HCT116 (cell line): ENCODE data around the gene H2AZ2. TPM values are rescaled to one million over a fixed set of nuclear protein-coding genes. Genes with fewer than 3 reads are reported as not detected.
A peak's percentile ranks its signal among the peaks of the same experiment; 100 is the strongest.

Experiments
- ATAC-seq: fragments of 200-7000 bp; cut with Tn5 transposase; 2 replicates; pipeline ENCODE4 v1.9.1; 2020; ENCODE audit warnings: mild to moderate bottlenecking, moderate library complexity
- BruUV-seq: library from RNA; stranded (reverse); fragments of 400-500 nt; replicated peaks from 2 replicates; lab custom pipeline; 2021; lab: Mats Ljungman, UMichigan
- CTCF ChIA-PET: fragments of 300-600 bp; sonication (Branson Sonifier 250); formaldehyde crosslinking; loops from one replicate; lab custom pipeline; 2021; ENCODE audit warnings: antibody characterized with exemption; lab: Charles Lee
- POLR2A ChIA-PET: fragments of 300-600, 350-600 bp; sonication (Branson Sonifier 250); formaldehyde crosslinking; loops from one replicate; lab custom pipeline; 2021; ENCODE audit warnings: antibody characterized with exemption; lab: Charles Lee
- RAD21 ChIA-PET, 2 experiments: fragments of 300-600 bp; sonication (Branson Sonifier 250); formaldehyde crosslinking; loops; one replicate each; lab custom pipeline; 2023; ENCODE audit warnings: low total read pairs in 2 of 2; ENCODE audit not compliant: uncharacterized antibody in 2 of 2, unreplicated experiment in 2 of 2, low non-redundant PET in 1 of 2; lab: Charles Lee
- DNase-seq: peaks from one replicate; pipeline ENCODE4 v3.0.0-alpha.2; 2010; ENCODE audit warnings: low read depth, low spot score
- H2AFZ ChIP-seq: fragments of 200-600 bp; shearing (Covaris generic), sonication (generic); 2 replicates; pipeline ENCODE4 v1.6.1; 2017; ENCODE audit warnings: low read depth, mixed run types, mixed read lengths, antibody characterized with exemption, low read length; ENCODE audit not compliant: poor library complexity, severe bottlenecking
- H3K27ac ChIP-seq: 2 replicates; pipeline ENCODE4 v1.5.1; 2012; ENCODE audit warnings: low read depth, low read length
- H3K27me3 ChIP-seq: fragments of 200-600 bp; sonication (generic); 2 replicates; pipeline ENCODE4 v1.6.1; 2016; ENCODE audit warnings: mixed run types, low read length, mixed read lengths; ENCODE audit not compliant: insufficient read depth
- H3K36me3 ChIP-seq, 2 experiments: fragments of 200-500 bp in 1 of 2; fragments of 200-600 bp in 1 of 2; sonication (Bioruptor generic) in 1 of 2; sonication (generic) in 1 of 2; 2 replicates each; pipeline versions ENCODE4 v1.5.1 to v1.6.1; 2014 to 2016; ENCODE audit warnings: low read length in 2 of 2, inconsistent platforms in 1 of 2, mixed read lengths in 1 of 2, mixed run types in 1 of 2; ENCODE audit not compliant: insufficient read depth in 2 of 2, control insufficient read depth in 1 of 2
- H3K4me1 ChIP-seq, 2 experiments: fragments of 200-600 bp in 1 of 2; sonication (generic) in 1 of 2; 2 replicates each; pipeline versions ENCODE4 v1.5.1 to v1.6.1; 2012 to 2017; ENCODE audit warnings: low read length in 2 of 2, inconsistent platforms in 1 of 2, mild to moderate bottlenecking in 1 of 2, mixed read lengths in 1 of 2, mixed run types in 1 of 2, moderate library complexity in 1 of 2; ENCODE audit not compliant: insufficient read depth in 2 of 2, control insufficient read depth in 1 of 2
- H3K4me2 ChIP-seq: fragments of 200-600 bp; sonication (generic); 2 replicates; pipeline ENCODE4 v1.6.1; 2017; ENCODE audit warnings: mixed run types, low read length, mixed read lengths
- H3K4me3 ChIP-seq, 2 experiments: fragments of 200-600 bp in 1 of 2; sonication (generic) in 1 of 2; replicated peaks in 1 of 2; 2 replicates each; pipeline ENCODE4 v1.5.1; 2011 to 2016; ENCODE audit warnings: low read length in 2 of 2, control low read depth in 1 of 2, low read depth in 1 of 2, mild to moderate bottlenecking in 1 of 2, mixed read lengths in 1 of 2, mixed run types in 1 of 2
- H3K79me2 ChIP-seq: fragments of 200-600 bp; sonication (generic); 2 replicates; pipeline ENCODE4 v1.6.1; 2017; ENCODE audit warnings: mild to moderate bottlenecking, mixed run types, low read length, moderate library complexity, mixed read lengths; ENCODE audit not compliant: insufficient read depth
- H3K9ac ChIP-seq: fragments of 200-600 bp; sonication (generic); 2 replicates; pipeline ENCODE4 v1.6.1; 2016; ENCODE audit warnings: low read length, mixed read lengths
- H3K9me2 ChIP-seq: fragments of 200-600 bp; sonication (generic), shearing (Covaris generic); 2 replicates; pipeline ENCODE4 v1.6.1; 2017; ENCODE audit warnings: mixed run types, mild to moderate bottlenecking, moderate library complexity; ENCODE audit not compliant: insufficient read depth
- H3K9me3 ChIP-seq, 2 experiments: fragments of 200-500 bp in 1 of 2; fragments of 200-600 bp in 1 of 2; sonication (Bioruptor generic) in 1 of 2; sonication (generic) in 1 of 2; 2 replicates each; pipeline ENCODE4 v1.6.1; 2014 to 2017; ENCODE audit warnings: low read length in 2 of 2, mixed read lengths in 2 of 2, inconsistent platforms in 1 of 2, low read depth in 1 of 2, mild to moderate bottlenecking in 1 of 2, mixed run types in 1 of 2, moderate library complexity in 1 of 2; ENCODE audit not compliant: control insufficient read depth in 1 of 2, insufficient read depth in 1 of 2
- H4K20me1 ChIP-seq: fragments of 200-600 bp; sonication (generic), shearing (Covaris generic); 2 replicates; pipeline ENCODE4 v1.6.1; 2017; ENCODE audit warnings: mixed run types, mild to moderate bottlenecking, moderate library complexity; ENCODE audit not compliant: insufficient read depth
- ATF3 ChIP-seq: IDR thresholded peaks from 2 replicates; pipeline ENCODE4 v1.6.1; 2012
- CBX3 ChIP-seq: IDR thresholded peaks from 2 replicates; pipeline ENCODE4 v1.6.1; 2012; ENCODE audit warnings: low read depth
- CEBPB ChIP-seq: IDR thresholded peaks from 2 replicates; pipeline ENCODE4 v1.6.1; 2012; ENCODE audit warnings: low read depth
- FOSL1 ChIP-seq: IDR thresholded peaks from 2 replicates; pipeline ENCODE4 v1.6.1; 2012; ENCODE audit warnings: low read depth
- JUND ChIP-seq: IDR thresholded peaks from 2 replicates; pipeline ENCODE4 v1.6.1; 2012
- MAX ChIP-seq: IDR thresholded peaks from 2 replicates; pipeline ENCODE4 v1.6.1; 2012
- POLR2A ChIP-seq: IDR thresholded peaks from 2 replicates; pipeline ENCODE4 v1.7.0; 2011; ENCODE audit warnings: borderline replicate concordance; ENCODE audit not compliant: insufficient read depth, insufficient read length; ENCODE audit errors: extremely low read depth
- RAD21 ChIP-seq: IDR thresholded peaks from 2 replicates; pipeline ENCODE4 v1.6.1; 2012; ENCODE audit warnings: low read depth, mild to moderate bottlenecking
- REST ChIP-seq: IDR thresholded peaks from 2 replicates; pipeline ENCODE4 v1.6.1; 2012; ENCODE audit warnings: low read depth
- SIN3A ChIP-seq: IDR thresholded peaks from 2 replicates; pipeline ENCODE4 v1.6.1; 2012; ENCODE audit warnings: low read depth
- SRF ChIP-seq: IDR thresholded peaks from 2 replicates; pipeline ENCODE4 v1.6.1; 2012; ENCODE audit warnings: low read depth
- TCF7L2 ChIP-seq: IDR thresholded peaks from 2 replicates; pipeline ENCODE4 v1.7.0; 2011; ENCODE audit warnings: borderline replicate concordance, inconsistent platforms; ENCODE audit not compliant: insufficient read depth, insufficient read length; ENCODE audit errors: extremely low read depth
- ZBTB33 ChIP-seq: IDR thresholded peaks from 2 replicates; pipeline ENCODE4 v1.6.1; 2011; ENCODE audit warnings: mild to moderate bottlenecking, low read length, moderate library complexity; ENCODE audit not compliant: insufficient replicate concordance; ENCODE audit errors: extremely low read depth
- ZFX ChIP-seq: fragments of 450-650 bp; IDR thresholded peaks from 2 replicates; pipeline ENCODE4 v1.6.1; 2017
- ZNF274 ChIP-seq: fragments of 200-500 bp; sonication (Bioruptor generic); IDR thresholded peaks from 2 replicates; pipeline ENCODE4 v1.6.1; 2014; ENCODE audit warnings: mild to moderate bottlenecking, low read depth, low read length, inconsistent platforms
- intact Hi-C: fragments of 100-400 bp; cut with micrococcal nuclease; formaldehyde crosslinking; loops from 2 replicates; pipeline ENCODE4 v1.10.0; 2022
- total RNA-seq: library from RNA; stranded (reverse); gene quantifications from one replicate; pipeline ENCODE4 v1.2.1, GENCODE V29; 2021; ENCODE audit not compliant: unreplicated experiment

H2AZ2 gene
- total RNA-seq, 1 experiment from 2014 or later = 226 TPM

- ATAC-seq = no peak
- BruUV-seq = no TSS peak
- H3K27ac ChIP-seq = no peak overlapping the region
- no peaks in the 10 kb centered on the region for H3K4me1 ChIP-seq
- H3K36me3 ChIP-seq = no peaks in the 10 kb centered on the region
- ChIA-PET CTCF (no interaction called here), RAD21 (no interaction called here), POLR2A (no interaction called here)
- H3K4me2 ChIP-seq = no peak overlapping the region
- no peak overlapping the region for H3K4me3 ChIP-seq
- no peaks in the 10 kb centered on the region for H3K9me2 ChIP-seq
- H3K9ac ChIP-seq = no peak overlapping the region
- TF ChIP-seq CBX3 (0 out of 2 replicates have a peak, but pooled peaks have one; percentile 33), SIN3A (no peak)
- intact Hi-C loops = no loop called here
- DNase-seq = no peak
- H3K27me3 ChIP-seq = no peaks in the 10 kb centered on the region
- peaks cover 0 to 5% of the 10 kb centered on the region in 2 experiments; a peak in 1 of 4 replicates for H3K9me3 ChIP-seq
- no peak overlapping the region for H2AFZ ChIP-seq
- no peaks in the 10 kb centered on the region for H4K20me1 ChIP-seq
- H3K79me2 ChIP-seq = no peaks in the 10 kb centered on the region
Measured at GRCh38 chr7:44783407-44783806, 64.5 kb downstream of the H2AZ2 start.

- no peak overlapping the region for H3K4me3 ChIP-seq
- TF ChIP-seq CBX3 = no peak
- TF ChIP-seq REST = no peak
- no peak for TF ChIP-seq MAX
- TF ChIP-seq RAD21 = no peak
- TF ChIP-seq JUND = no peak
- no peak for TF ChIP-seq POLR2A
- no peak for TF ChIP-seq ZNF274
- TF ChIP-seq ZBTB33 = no peak
- TF ChIP-seq CEBPB = no peak
- no peak for TF ChIP-seq TCF7L2
- no peak for TF ChIP-seq FOSL1
- TF ChIP-seq ATF3 = no peak
- no peak for TF ChIP-seq SRF
- TF ChIP-seq ZFX = no peak
- TF ChIP-seq, all 23 proteins: peak for 0
- Histone ChIP-seq H3K4me1 (no peaks in the 10 kb centered on the region), H3K9me3 (peaks cover 0 to 5% of the 10 kb centered on the region in 2 experiments; a peak in 1 of 4 replicates), H3K79me2 (no peaks in the 10 kb centered on the region), H4K20me1 (no peaks in the 10 kb centered on the region), H3K9me2 (no peaks in the 10 kb centered on the region), H2AFZ (no peak overlapping the region), H3K27me3 (no peaks in the 10 kb centered on the region), H3K9ac (no peak overlapping the region), H3K36me3 (no peaks in the 10 kb centered on the region), H3K4me2 (no peak overlapping the region), H3K27ac (no peak overlapping the region)
- ChIA-PET CTCF (no interaction called here), POLR2A (no interaction called here), RAD21 (no interaction called here)
- ATAC-seq (no peak), DNase-seq (no peak)
- intact Hi-C loops = no loop called here
- no TSS peak for BruUV-seq
Measured at GRCh38 chr7:44782460-44782859, 65.4 kb downstream of the H2AZ2 start.
